IMR-90 (cell line): Measurements from ENCODE around the gene ACTN1.
A peak's percentile ranks its signal among the peaks of the same experiment; 100 is the strongest.

Experiments
- CEBPB ChIP-seq: IDR thresholded peaks from 2 replicates; pipeline ENCODE4 v1.6.1; 2012; ENCODE audit warnings: low read depth, low read length, improper control_type of control experiment
- POLR2A ChIP-seq: IDR thresholded peaks from 2 replicates; pipeline ENCODE4 v1.6.1; 2012; ENCODE audit warnings: mild to moderate bottlenecking, low read depth, low read length

GRCh38 chr14:68981539-68981976 lies 2.5 kb upstream of the ACTN1 start:
- TF ChIP-seq CEBPB (no peak), POLR2A (peak; percentile 73)
